ENCODE measurements around the gene ARID4A.

ARID4A gene

GRCh38 chr14:58265401-58265800 is 33.0 kb upstream of the ARID4A start:
- no peak overlapping the region for H2BK5ac ChIP-seq (ENCODE audit: low read depth, low read length, poor library complexity, severe bottlenecking)
- H3K18ac ChIP-seq (ENCODE audit: low read depth in 1 of 2, low read length in 2 of 2): no peak overlapping the region
- H3K23ac ChIP-seq (ENCODE audit: low read length in 2 of 2): no peak overlapping the region
- no peak overlapping the region for H2AFZ ChIP-seq (ENCODE audit: low read depth, low read length)
- no peak overlapping the region for H3K4me3 ChIP-seq (ENCODE audit: insufficient read depth in 1 of 2, low read depth in 1 of 2, low read length in 2 of 2)
- no peak overlapping the region for H2BK120ac ChIP-seq (ENCODE audit: low read depth, low read length)
- H3K79me1 ChIP-seq (replicated peaks; ENCODE audit: low read length, poor library complexity, severe bottlenecking): peaks cover 15% of the 10 kb centered on the region
- DNase-seq: no peak
- H3K27ac ChIP-seq (ENCODE audit: low read length, poor library complexity, severe bottlenecking): peak overlapping the region; percentile 38
- H2BK15ac ChIP-seq (ENCODE audit: low read depth, poor library complexity, severe bottlenecking): no peak overlapping the region
- no peak overlapping the region for H3K4me2 ChIP-seq (ENCODE audit: low read length, poor library complexity, severe bottlenecking)
- H3K9me3 ChIP-seq (ENCODE audit: control insufficient read depth, low read length): no peaks in the 10 kb centered on the region
- no peak overlapping the region for H2BK12ac ChIP-seq (ENCODE audit: low read length in 2 of 2)
- no peak overlapping the region for H3K9ac ChIP-seq (ENCODE audit: low read length)
- H3K27me3 ChIP-seq (ENCODE audit: control insufficient read depth in 1 of 2, insufficient read depth in 1 of 2, low read length in 2 of 2): no peaks in the 10 kb centered on the region
- no peak overlapping the region for H4K91ac ChIP-seq (ENCODE audit: low read length)
- H4K8ac ChIP-seq (ENCODE audit: low read length): no peak overlapping the region
- H3K36me3 ChIP-seq (ENCODE audit: control insufficient read depth in 1 of 2, insufficient read depth in 2 of 2, low read depth in 1 of 2, low read length in 2 of 2): peaks cover 32 to 97% of the 10 kb centered on the region in 2 experiments
- H3K14ac ChIP-seq (ENCODE audit: low read length in 2 of 2): no peak overlapping the region
- H3K4ac ChIP-seq (ENCODE audit: low read depth in 1 of 2, low read length in 2 of 2): no peak overlapping the region
- H2AK5ac ChIP-seq (ENCODE audit: low read length, severe bottlenecking): no peak overlapping the region
- H3K4me1 ChIP-seq (ENCODE audit: control insufficient read depth, insufficient read depth, low read depth, low read length): no peaks in the 10 kb centered on the region

- no peaks in the 10 kb centered on the region for H3K27me3 ChIP-seq (ENCODE audit: control insufficient read depth in 1 of 2, insufficient read depth in 1 of 2, low read length in 2 of 2)
- no peak overlapping the region for H4K91ac ChIP-seq (ENCODE audit: low read length)
- H3K14ac ChIP-seq (ENCODE audit: low read length in 2 of 2): no peak overlapping the region
- no CpG with 5 or more reads among the region's 2 CpGs for WGBS
- DNase-seq: no peak
- no peak overlapping the region for H3K9ac ChIP-seq (ENCODE audit: low read length)
- H2AFZ ChIP-seq (ENCODE audit: low read depth, low read length): no peak overlapping the region
- H3K4ac ChIP-seq (ENCODE audit: low read depth in 1 of 2, low read length in 2 of 2): no peak overlapping the region
- no peak overlapping the region for H3K18ac ChIP-seq (ENCODE audit: low read depth in 1 of 2, low read length in 2 of 2)
- H3K4me1 ChIP-seq (ENCODE audit: control insufficient read depth, insufficient read depth, low read depth, low read length): no peaks in the 10 kb centered on the region
- no peak overlapping the region for H3K27ac ChIP-seq (ENCODE audit: low read length, poor library complexity, severe bottlenecking)
- H2BK5ac ChIP-seq (ENCODE audit: low read depth, low read length, poor library complexity, severe bottlenecking): no peak overlapping the region
- no peak overlapping the region for H2BK120ac ChIP-seq (ENCODE audit: low read depth, low read length)
- H3K4me2 ChIP-seq (ENCODE audit: low read length, poor library complexity, severe bottlenecking): no peak overlapping the region
- H4K8ac ChIP-seq (ENCODE audit: low read length): no peak overlapping the region
- H3K36me3 ChIP-seq (ENCODE audit: control insufficient read depth in 1 of 2, insufficient read depth in 2 of 2, low read depth in 1 of 2, low read length in 2 of 2): peaks cover 23 to 91% of the 10 kb centered on the region in 2 experiments
- H3K9me3 ChIP-seq (ENCODE audit: control insufficient read depth, low read length): no peaks in the 10 kb centered on the region
- H3K79me1 ChIP-seq (replicated peaks; ENCODE audit: low read length, poor library complexity, severe bottlenecking): peaks cover 2% of the 10 kb centered on the region
- no peak overlapping the region for H2AK5ac ChIP-seq (ENCODE audit: low read length, severe bottlenecking)
- H3K23ac ChIP-seq (ENCODE audit: low read length in 2 of 2): no peak overlapping the region
- H2BK15ac ChIP-seq (ENCODE audit: low read depth, poor library complexity, severe bottlenecking): no peak overlapping the region
- H3K4me3 ChIP-seq (ENCODE audit: insufficient read depth in 1 of 2, low read depth in 1 of 2, low read length in 2 of 2): no peak overlapping the region
- no peak overlapping the region for H2BK12ac ChIP-seq (ENCODE audit: low read length in 2 of 2)
Measured at GRCh38 chr14:58270628-58271027, 27.7 kb upstream of the ARID4A start.

- no peaks in the 10 kb centered on the region for H3K9me3 ChIP-seq (ENCODE audit: control insufficient read depth, low read length)
- H3K79me1 ChIP-seq (replicated peaks; ENCODE audit: low read length, poor library complexity, severe bottlenecking): peaks cover 4% of the 10 kb centered on the region
- no peak overlapping the region for H2AK5ac ChIP-seq (ENCODE audit: low read length, severe bottlenecking)
- DNase-seq: peak; percentile 42
- WGBS: 82% methylated on average over 3 of the region's 4 CpGs
- H3K23ac ChIP-seq (ENCODE audit: low read length in 2 of 2): no peak overlapping the region
- no peak overlapping the region for H2BK12ac ChIP-seq (ENCODE audit: low read length in 2 of 2)
- no peak overlapping the region for H4K8ac ChIP-seq (ENCODE audit: low read length)
- H2BK120ac ChIP-seq (ENCODE audit: low read depth, low read length): no peak overlapping the region
- peak overlapping the region; percentile 73 for H3K9ac ChIP-seq (ENCODE audit: low read length)
- no peak overlapping the region for H2BK5ac ChIP-seq (ENCODE audit: low read depth, low read length, poor library complexity, severe bottlenecking)
- no peak overlapping the region for H3K4me3 ChIP-seq (ENCODE audit: insufficient read depth in 1 of 2, low read depth in 1 of 2, low read length in 2 of 2)
- no peak overlapping the region for H2AFZ ChIP-seq (ENCODE audit: low read depth, low read length)
- peaks cover 4% of the 10 kb centered on the region for H3K4me1 ChIP-seq (ENCODE audit: control insufficient read depth, insufficient read depth, low read depth, low read length)
- peak overlapping the region; percentile 3 for H3K27ac ChIP-seq (ENCODE audit: low read length, poor library complexity, severe bottlenecking)
- peaks cover 29 to 84% of the 10 kb centered on the region in 2 experiments for H3K36me3 ChIP-seq (ENCODE audit: control insufficient read depth in 1 of 2, insufficient read depth in 2 of 2, low read depth in 1 of 2, low read length in 2 of 2)
- no peak overlapping the region for H3K4ac ChIP-seq (ENCODE audit: low read depth in 1 of 2, low read length in 2 of 2)
- H3K4me2 ChIP-seq (ENCODE audit: low read length, poor library complexity, severe bottlenecking): no peak overlapping the region
- no peak overlapping the region for H4K91ac ChIP-seq (ENCODE audit: low read length)
- H3K18ac ChIP-seq (ENCODE audit: low read depth in 1 of 2, low read length in 2 of 2): no peak overlapping the region
- no peak overlapping the region for H2BK15ac ChIP-seq (ENCODE audit: low read depth, poor library complexity, severe bottlenecking)
- no peaks in the 10 kb centered on the region for H3K27me3 ChIP-seq (ENCODE audit: control insufficient read depth in 1 of 2, insufficient read depth in 1 of 2, low read length in 2 of 2)
- H3K14ac ChIP-seq (ENCODE audit: low read length in 2 of 2): no peak overlapping the region
Measured at GRCh38 chr14:58272588-58273372, 25.6 kb upstream of the ARID4A start.

GRCh38 chr14:58274881-58275280 is 23.5 kb upstream of the ARID4A start:
- Histone ChIP-seq H3K27ac (ENCODE audit: low read length, poor library complexity, severe bottlenecking) (no peak overlapping the region), H2AFZ (ENCODE audit: low read depth, low read length) (no peak overlapping the region), H3K27me3 (ENCODE audit: control insufficient read depth in 1 of 2, insufficient read depth in 1 of 2, low read length in 2 of 2) (no peaks in the 10 kb centered on the region), H3K4me1 (ENCODE audit: control insufficient read depth, insufficient read depth, low read depth, low read length) (peaks cover 6% of the 10 kb centered on the region), H3K9me3 (ENCODE audit: control insufficient read depth, low read length) (no peaks in the 10 kb centered on the region), H3K4me3 (ENCODE audit: insufficient read depth in 1 of 2, low read depth in 1 of 2, low read length in 2 of 2) (no peak overlapping the region), H3K4me2 (ENCODE audit: low read length, poor library complexity, severe bottlenecking) (no peak overlapping the region), H3K4ac (ENCODE audit: low read depth in 1 of 2, low read length in 2 of 2) (no peak overlapping the region), H3K79me1 (replicated peaks; ENCODE audit: low read length, poor library complexity, severe bottlenecking) (peaks cover 4% of the 10 kb centered on the region), H3K14ac (ENCODE audit: low read length in 2 of 2) (no peak overlapping the region), H2BK12ac (ENCODE audit: low read length in 2 of 2) (no peak overlapping the region), H3K36me3 (ENCODE audit: control insufficient read depth in 1 of 2, insufficient read depth in 2 of 2, low read depth in 1 of 2, low read length in 2 of 2) (peaks cover 25 to 84% of the 10 kb centered on the region in 2 experiments), H3K18ac (ENCODE audit: low read depth in 1 of 2, low read length in 2 of 2) (no peak overlapping the region), H3K9ac (ENCODE audit: low read length) (no peak overlapping the region), H3K23ac (ENCODE audit: low read length in 2 of 2) (no peak overlapping the region), H2AK5ac (ENCODE audit: low read length, severe bottlenecking) (no peak overlapping the region), H2BK5ac (ENCODE audit: low read depth, low read length, poor library complexity, severe bottlenecking) (no peak overlapping the region), H2BK120ac (ENCODE audit: low read depth, low read length) (no peak overlapping the region), H4K91ac (ENCODE audit: low read length) (no peak overlapping the region), H4K8ac (ENCODE audit: low read length) (no peak overlapping the region), H2BK15ac (ENCODE audit: low read depth, poor library complexity, severe bottlenecking) (no peak overlapping the region)
- no peak for DNase-seq
